Measurements from ENCODE around the gene SCTR.

DNA sequence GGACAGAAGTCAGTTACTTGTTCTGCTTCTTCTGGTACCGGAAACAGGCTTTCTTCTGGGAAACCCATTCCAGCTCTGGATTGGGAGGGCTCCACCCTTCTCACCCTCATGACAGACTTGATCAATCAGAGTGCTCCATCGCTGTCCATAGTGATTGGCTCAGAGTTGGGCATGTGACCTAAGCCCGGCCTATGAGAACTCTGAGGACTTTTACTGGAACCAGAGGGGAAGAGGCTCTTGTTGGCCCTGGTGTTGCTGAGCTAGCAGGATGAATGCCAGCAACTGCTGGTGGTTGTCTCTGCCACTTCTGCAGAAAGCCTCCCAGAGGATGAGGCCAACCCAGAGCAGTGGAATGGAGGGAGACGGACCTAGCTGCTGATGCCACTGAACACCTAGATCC is 59.3 kb downstream of the SCTR start:
- no peak for TF ChIP-seq POLR2A (IDR thresholded peaks at IDR 0.05)
- TF ChIP-seq, protein P1, sequence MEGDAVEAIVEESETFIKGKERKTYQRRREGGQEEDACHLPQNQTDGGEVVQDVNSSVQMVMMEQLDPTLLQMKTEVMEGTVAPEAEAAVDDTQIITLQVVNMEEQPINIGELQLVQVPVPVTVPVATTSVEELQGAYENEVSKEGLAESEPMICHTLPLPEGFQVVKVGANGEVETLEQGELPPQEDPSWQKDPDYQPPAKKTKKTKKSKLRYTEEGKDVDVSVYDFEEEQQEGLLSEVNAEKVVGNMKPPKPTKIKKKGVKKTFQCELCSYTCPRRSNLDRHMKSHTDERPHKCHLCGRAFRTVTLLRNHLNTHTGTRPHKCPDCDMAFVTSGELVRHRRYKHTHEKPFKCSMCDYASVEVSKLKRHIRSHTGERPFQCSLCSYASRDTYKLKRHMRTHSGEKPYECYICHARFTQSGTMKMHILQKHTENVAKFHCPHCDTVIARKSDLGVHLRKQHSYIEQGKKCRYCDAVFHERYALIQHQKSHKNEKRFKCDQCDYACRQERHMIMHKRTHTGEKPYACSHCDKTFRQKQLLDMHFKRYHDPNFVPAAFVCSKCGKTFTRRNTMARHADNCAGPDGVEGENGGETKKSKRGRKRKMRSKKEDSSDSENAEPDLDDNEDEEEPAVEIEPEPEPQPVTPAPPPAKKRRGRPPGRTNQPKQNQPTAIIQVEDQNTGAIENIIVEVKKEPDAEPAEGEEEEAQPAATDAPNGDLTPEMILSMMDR (IDR thresholded peaks at IDR 0.05) = no peak

All from heart left ventricle (tissue), 13 donors.